K562 (cell line): ENCODE results near the gene CUTA. TPM values are rescaled to one million over a fixed set of nuclear protein-coding genes. Genes with fewer than 3 reads are reported as not detected.
A peak's percentile ranks its signal among the peaks of the same experiment; 100 is the strongest.

ENCODE experiments used
- EWSR1 ChIP-seq: fragments of 450-650 bp; IDR thresholded peaks from 2 replicates; pipeline ENCODE4 v1.6.1; 2018; ENCODE audit warnings: borderline replicate concordance, mild to moderate bottlenecking, low read depth, moderate library complexity; ENCODE audit not compliant: partially characterized antibody
- FOXM1 ChIP-seq, 2 experiments: fragments of 450-650 bp in 1 of 2; sonication (generic) in 1 of 2; formaldehyde crosslinking in 1 of 2; IDR thresholded peaks; 2 replicates each; pipeline versions ENCODE4 v1.6.1 to v1.9.0; 2017 to 2022; ENCODE audit warnings: low read depth in 2 of 2, mild to moderate bottlenecking in 2 of 2, missing genetic modification reagents in 1 of 2, moderate library complexity in 1 of 2
- NELFE ChIP-seq: IDR thresholded peaks from 2 replicates; pipeline ENCODE4 v1.6.1; 2011; ENCODE audit warnings: mild to moderate bottlenecking; ENCODE audit not compliant: insufficient read depth, insufficient read length
- NUFIP1 ChIP-seq: fragments of 450-650 bp; IDR thresholded peaks from 2 replicates; pipeline ENCODE4 v1.6.1; 2018; ENCODE audit not compliant: partially characterized antibody
- PURB ChIP-seq: sonication (generic); formaldehyde crosslinking; IDR thresholded peaks from 2 replicates; pipeline ENCODE4 v1.9.0; 2021; ENCODE audit warnings: low read depth, mild to moderate bottlenecking, missing genetic modification reagents
- TAF1 ChIP-seq: IDR thresholded peaks from 2 replicates; pipeline ENCODE4 v1.6.1; 2011; ENCODE audit warnings: mild to moderate bottlenecking, low read length, moderate library complexity; ENCODE audit not compliant: insufficient read depth, control insufficient read depth, severe bottlenecking; ENCODE audit errors: extremely low read depth
- TARDBP ChIP-seq: fragments of 450-650 bp; IDR thresholded peaks from 2 replicates; pipeline ENCODE4 v1.6.1; 2016
- ZNF165 ChIP-seq: fragments of 250-450 bp; sonication (Bioruptor Pico); IDR thresholded peaks from 2 replicates; pipeline ENCODE4 v1.4.0; 2020; ENCODE audit warnings: borderline replicate concordance
- polyA plus RNA-seq, 8 experiments: library from polyadenylated mRNA; depleted of rRNA in 4 of 8; stranded (reverse) in 5 of 8; unstranded in 3 of 8; fragments of >200 nt; fragmentation: Nextera tagmentation in 2 of 8; fragmentation: Illumina TruSeq in 1 of 8; extraction: Ambion mirVana in 2 of 8; extraction: Trizol in 1 of 8; gene quantifications; 2 replicates each; pipeline versions ENCODE4 v1.2.1 to v1.2.3, GENCODE V29; 2011 to 2014; ENCODE audit warnings: inconsistent platforms in 1 of 8, missing spikeins in 1 of 8
- total RNA-seq, 7 experiments: library from RNA; depleted of rRNA in 6 of 7; stranded (reverse); fragments of >200 nt in 6 of 7; fragmentation: Illumina TruSeq in 2 of 7; extraction: Trizol in 2 of 7; gene quantifications; 2 replicates each; pipeline versions ENCODE4 v1.2.1 to v1.2.3, GENCODE V29; 2011 to 2021; ENCODE audit warnings: low replicate concordance in 1 of 7
- TF ChIP-seq, protein P1 (sequence below): fragments of 450-650 bp; formaldehyde crosslinking; IDR thresholded peaks from 2 replicates; pipeline ENCODE4 v1.4.0; 2020; ENCODE audit warnings: mild to moderate bottlenecking, mixed read lengths
- TF ChIP-seq, protein P2 (sequence below): sonication (generic); formaldehyde crosslinking; IDR thresholded peaks from 2 replicates; pipeline ENCODE4 v1.8.0; 2023; ENCODE audit warnings: missing genetic modification reagents, mild to moderate bottlenecking, borderline replicate concordance
- TF ChIP-seq, protein P3 (sequence below): fragments of 450-650 bp; conservative IDR thresholded peaks from 2 replicates; pipeline ENCODE4 v1.6.1; 2016; ENCODE audit warnings: missing genetic modification characterization, low read depth, mild to moderate bottlenecking, control low read depth, missing compliant biosample characterization
- TF ChIP-seq, protein P4 (sequence below): fragments of 450-650 bp; formaldehyde crosslinking; IDR thresholded peaks from 2 replicates; pipeline ENCODE4 v1.4.0; 2020; ENCODE audit warnings: mild to moderate bottlenecking, moderate library complexity
- TF ChIP-seq, protein P5 (sequence below): fragments of 450-650 bp; IDR thresholded peaks from 2 replicates; pipeline ENCODE4 v1.6.1; 2016; ENCODE audit warnings: low read depth, mild to moderate bottlenecking, moderate library complexity

CUTA gene
- total and polyA plus RNA-seq, 9 of the 15 experiments (the other 6 are each of a cell fraction or from before 2014, with no cell fraction given) = 166 to 682 (median 310) TPM

DNA sequence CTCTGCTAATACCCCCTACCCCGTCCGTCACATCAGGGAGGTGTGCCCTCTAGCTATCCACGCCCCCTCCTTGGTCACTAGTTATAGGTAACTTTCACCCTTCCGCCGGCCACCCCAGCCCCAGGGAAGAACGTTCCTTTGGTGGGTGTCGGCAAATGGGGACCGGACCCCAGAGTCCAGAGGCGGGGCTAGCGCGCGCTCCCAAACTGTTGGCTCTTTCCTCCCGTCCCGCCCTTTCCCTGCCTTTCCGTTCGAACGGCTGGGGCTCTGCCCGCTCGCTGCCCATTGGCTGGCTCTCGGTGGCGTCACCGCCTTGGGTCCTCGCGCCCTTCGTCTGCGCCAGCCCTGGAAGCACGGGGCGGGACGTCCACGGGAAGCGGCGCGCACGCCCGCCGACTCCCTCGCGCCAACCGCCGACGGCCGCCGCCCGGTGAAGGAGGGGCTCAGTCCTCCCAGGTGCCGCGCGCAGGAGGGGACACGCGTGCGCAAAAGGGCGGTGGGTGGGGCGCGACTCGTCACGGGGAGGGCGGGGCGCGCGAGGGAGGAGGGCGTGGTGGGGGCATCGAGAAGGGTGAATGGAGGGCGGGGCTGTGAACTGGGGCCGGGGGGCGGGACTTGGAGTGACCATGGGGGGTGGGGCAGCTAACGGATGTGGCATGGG lies 7.7 kb downstream of the CUTA start (continued):
- TF ChIP-seq, protein P1, sequence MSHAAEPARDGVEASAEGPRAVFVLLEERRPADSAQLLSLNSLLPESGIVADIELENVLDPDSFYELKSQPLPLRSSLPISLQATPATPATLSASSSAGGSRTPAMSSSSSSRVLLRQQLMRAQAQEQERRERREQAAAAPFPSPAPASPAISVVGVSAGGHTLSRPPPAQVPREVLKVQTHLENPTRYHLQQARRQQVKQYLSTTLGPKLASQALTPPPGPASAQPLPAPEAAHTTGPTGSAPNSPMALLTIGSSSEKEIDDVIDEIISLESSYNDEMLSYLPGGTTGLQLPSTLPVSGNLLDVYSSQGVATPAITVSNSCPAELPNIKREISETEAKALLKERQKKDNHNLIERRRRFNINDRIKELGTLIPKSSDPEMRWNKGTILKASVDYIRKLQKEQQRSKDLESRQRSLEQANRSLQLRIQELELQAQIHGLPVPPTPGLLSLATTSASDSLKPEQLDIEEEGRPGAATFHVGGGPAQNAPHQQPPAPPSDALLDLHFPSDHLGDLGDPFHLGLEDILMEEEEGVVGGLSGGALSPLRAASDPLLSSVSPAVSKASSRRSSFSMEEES (CRISPR knock-in tag) = peak; percentile 2; the same call in 1 of the 2 replicates
- TF ChIP-seq, protein P2, sequence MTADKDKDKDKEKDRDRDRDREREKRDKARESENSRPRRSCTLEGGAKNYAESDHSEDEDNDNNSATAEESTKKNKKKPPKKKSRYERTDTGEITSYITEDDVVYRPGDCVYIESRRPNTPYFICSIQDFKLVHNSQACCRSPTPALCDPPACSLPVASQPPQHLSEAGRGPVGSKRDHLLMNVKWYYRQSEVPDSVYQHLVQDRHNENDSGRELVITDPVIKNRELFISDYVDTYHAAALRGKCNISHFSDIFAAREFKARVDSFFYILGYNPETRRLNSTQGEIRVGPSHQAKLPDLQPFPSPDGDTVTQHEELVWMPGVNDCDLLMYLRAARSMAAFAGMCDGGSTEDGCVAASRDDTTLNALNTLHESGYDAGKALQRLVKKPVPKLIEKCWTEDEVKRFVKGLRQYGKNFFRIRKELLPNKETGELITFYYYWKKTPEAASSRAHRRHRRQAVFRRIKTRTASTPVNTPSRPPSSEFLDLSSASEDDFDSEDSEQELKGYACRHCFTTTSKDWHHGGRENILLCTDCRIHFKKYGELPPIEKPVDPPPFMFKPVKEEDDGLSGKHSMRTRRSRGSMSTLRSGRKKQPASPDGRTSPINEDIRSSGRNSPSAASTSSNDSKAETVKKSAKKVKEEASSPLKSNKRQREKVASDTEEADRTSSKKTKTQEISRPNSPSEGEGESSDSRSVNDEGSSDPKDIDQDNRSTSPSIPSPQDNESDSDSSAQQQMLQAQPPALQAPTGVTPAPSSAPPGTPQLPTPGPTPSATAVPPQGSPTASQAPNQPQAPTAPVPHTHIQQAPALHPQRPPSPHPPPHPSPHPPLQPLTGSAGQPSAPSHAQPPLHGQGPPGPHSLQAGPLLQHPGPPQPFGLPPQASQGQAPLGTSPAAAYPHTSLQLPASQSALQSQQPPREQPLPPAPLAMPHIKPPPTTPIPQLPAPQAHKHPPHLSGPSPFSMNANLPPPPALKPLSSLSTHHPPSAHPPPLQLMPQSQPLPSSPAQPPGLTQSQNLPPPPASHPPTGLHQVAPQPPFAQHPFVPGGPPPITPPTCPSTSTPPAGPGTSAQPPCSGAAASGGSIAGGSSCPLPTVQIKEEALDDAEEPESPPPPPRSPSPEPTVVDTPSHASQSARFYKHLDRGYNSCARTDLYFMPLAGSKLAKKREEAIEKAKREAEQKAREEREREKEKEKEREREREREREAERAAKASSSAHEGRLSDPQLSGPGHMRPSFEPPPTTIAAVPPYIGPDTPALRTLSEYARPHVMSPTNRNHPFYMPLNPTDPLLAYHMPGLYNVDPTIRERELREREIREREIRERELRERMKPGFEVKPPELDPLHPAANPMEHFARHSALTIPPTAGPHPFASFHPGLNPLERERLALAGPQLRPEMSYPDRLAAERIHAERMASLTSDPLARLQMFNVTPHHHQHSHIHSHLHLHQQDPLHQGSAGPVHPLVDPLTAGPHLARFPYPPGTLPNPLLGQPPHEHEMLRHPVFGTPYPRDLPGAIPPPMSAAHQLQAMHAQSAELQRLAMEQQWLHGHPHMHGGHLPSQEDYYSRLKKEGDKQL = no peak
- TF ChIP-seq, protein P3, sequence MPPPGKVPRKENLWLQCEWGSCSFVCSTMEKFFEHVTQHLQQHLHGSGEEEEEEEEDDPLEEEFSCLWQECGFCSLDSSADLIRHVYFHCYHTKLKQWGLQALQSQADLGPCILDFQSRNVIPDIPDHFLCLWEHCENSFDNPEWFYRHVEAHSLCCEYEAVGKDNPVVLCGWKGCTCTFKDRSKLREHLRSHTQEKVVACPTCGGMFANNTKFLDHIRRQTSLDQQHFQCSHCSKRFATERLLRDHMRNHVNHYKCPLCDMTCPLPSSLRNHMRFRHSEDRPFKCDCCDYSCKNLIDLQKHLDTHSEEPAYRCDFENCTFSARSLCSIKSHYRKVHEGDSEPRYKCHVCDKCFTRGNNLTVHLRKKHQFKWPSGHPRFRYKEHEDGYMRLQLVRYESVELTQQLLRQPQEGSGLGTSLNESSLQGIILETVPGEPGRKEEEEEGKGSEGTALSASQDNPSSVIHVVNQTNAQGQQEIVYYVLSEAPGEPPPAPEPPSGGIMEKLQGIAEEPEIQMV (tag) = no peak
- TF ChIP-seq TAF1 (peak; percentile 69), NUFIP1 (no peak), EWSR1 (no peak), ZNF165 (CRISPR knock-in tag) (no peak), TARDBP (peak; percentile 77; the same call in 1 of the 2 replicates), FOXM1 (IDR thresholded peaks at IDR 0.05; ENCODE audit: low read depth) (peak; percentile 58), FOXM1 (CRISPR knock-in tag; IDR thresholded peaks at IDR 0.05; ENCODE audit: low read depth) (peak; percentile 93; the same call in 1 of the 2 replicates), NELFE (no peak), PURB (no peak)
- TF ChIP-seq, protein P4, sequence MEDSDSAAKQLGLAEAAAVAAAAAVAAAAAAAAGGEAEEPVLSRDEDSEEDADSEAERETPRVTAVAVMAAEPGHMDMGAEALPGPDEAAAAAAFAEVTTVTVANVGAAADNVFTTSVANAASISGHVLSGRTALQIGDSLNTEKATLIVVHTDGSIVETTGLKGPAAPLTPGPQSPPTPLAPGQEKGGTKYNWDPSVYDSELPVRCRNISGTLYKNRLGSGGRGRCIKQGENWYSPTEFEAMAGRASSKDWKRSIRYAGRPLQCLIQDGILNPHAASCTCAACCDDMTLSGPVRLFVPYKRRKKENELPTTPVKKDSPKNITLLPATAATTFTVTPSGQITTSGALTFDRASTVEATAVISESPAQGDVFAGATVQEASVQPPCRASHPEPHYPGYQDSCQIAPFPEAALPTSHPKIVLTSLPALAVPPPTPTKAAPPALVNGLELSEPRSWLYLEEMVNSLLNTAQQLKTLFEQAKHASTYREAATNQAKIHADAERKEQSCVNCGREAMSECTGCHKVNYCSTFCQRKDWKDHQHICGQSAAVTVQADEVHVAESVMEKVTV = no peak
- TF ChIP-seq, protein P5, sequence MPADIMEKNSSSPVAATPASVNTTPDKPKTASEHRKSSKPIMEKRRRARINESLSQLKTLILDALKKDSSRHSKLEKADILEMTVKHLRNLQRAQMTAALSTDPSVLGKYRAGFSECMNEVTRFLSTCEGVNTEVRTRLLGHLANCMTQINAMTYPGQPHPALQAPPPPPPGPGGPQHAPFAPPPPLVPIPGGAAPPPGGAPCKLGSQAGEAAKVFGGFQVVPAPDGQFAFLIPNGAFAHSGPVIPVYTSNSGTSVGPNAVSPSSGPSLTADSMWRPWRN = peak; percentile 9; the same call in 1 of the 2 replicates
